PFSK-1 (cell line): ENCODE results near the gene TRIP4.

Experiments
- FOXP2 ChIP-seq: optimal IDR thresholded peaks from 2 replicates; pipeline ENCODE3; 2011; ENCODE audit warnings: borderline replicate concordance, control low read depth, inconsistent platforms; ENCODE audit not compliant: insufficient read depth; ENCODE audit errors: extremely low read length, extremely low read depth
- POLR2AphosphoS5 ChIP-seq: IDR thresholded peaks from 2 replicates; pipeline ENCODE4 v1.6.1; 2012; ENCODE audit warnings: low read depth, mild to moderate bottlenecking, control low read depth, low read length, moderate library complexity
- SIN3A ChIP-seq: IDR thresholded peaks from 2 replicates; pipeline ENCODE4 v1.6.1; 2012; ENCODE audit warnings: mild to moderate bottlenecking, low read length, moderate library complexity, borderline replicate concordance; ENCODE audit not compliant: insufficient read depth
- TAF1 ChIP-seq: IDR thresholded peaks from 2 replicates; pipeline ENCODE4 v1.6.1; 2012; ENCODE audit warnings: low read length, control low read depth, borderline replicate concordance; ENCODE audit not compliant: insufficient read depth
- TF ChIP-seq, protein P1 (sequence below), 2 experiments: IDR thresholded peaks; 2 replicates each; pipeline versions ENCODE4 v1.6.1 to v1.8.0; 2011 to 2012; ENCODE audit warnings: low read depth in 2 of 2, low read length in 2 of 2, control low read depth in 1 of 2, inconsistent platforms in 1 of 2, mild to moderate bottlenecking in 1 of 2, moderate library complexity in 1 of 2; ENCODE audit not compliant: insufficient read depth in 1 of 2

Gene TRIP4

GRCh38 chr15:64383760-64384159 lies 3.9 kb upstream of the TRIP4 start:
- TF ChIP-seq TAF1 (no peak), SIN3A (no peak)

DNA sequence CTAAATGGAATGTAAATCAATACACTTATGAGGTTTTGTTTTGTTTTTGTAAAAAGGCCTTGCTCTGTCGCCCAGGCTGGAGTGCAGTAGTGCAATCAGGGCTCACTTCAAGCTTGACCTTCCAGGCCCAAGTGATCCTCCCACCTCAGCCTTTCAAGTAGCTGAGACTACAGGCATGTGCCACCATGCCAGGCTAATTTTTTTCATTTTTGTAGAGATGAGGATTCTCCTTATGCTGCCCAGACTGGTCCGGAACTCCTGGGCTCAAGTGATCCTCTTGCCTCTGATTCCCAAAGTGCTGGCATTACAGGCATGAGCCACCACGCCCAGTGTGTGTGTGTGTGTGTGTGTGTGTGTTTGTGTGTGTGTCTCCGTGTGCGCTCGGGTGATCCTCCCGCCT lies 1.3 kb upstream of the TRIP4 start:
- TF ChIP-seq, protein P1, sequence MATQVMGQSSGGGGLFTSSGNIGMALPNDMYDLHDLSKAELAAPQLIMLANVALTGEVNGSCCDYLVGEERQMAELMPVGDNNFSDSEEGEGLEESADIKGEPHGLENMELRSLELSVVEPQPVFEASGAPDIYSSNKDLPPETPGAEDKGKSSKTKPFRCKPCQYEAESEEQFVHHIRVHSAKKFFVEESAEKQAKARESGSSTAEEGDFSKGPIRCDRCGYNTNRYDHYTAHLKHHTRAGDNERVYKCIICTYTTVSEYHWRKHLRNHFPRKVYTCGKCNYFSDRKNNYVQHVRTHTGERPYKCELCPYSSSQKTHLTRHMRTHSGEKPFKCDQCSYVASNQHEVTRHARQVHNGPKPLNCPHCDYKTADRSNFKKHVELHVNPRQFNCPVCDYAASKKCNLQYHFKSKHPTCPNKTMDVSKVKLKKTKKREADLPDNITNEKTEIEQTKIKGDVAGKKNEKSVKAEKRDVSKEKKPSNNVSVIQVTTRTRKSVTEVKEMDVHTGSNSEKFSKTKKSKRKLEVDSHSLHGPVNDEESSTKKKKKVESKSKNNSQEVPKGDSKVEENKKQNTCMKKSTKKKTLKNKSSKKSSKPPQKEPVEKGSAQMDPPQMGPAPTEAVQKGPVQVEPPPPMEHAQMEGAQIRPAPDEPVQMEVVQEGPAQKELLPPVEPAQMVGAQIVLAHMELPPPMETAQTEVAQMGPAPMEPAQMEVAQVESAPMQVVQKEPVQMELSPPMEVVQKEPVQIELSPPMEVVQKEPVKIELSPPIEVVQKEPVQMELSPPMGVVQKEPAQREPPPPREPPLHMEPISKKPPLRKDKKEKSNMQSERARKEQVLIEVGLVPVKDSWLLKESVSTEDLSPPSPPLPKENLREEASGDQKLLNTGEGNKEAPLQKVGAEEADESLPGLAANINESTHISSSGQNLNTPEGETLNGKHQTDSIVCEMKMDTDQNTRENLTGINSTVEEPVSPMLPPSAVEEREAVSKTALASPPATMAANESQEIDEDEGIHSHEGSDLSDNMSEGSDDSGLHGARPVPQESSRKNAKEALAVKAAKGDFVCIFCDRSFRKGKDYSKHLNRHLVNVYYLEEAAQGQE (IDR thresholded peaks at IDR 0.05; ENCODE audit: insufficient read depth in 1 of 2, low read depth in 2 of 2, low read length in 2 of 2) = no peak
- TF ChIP-seq SIN3A (no peak), FOXP2 (no peak), POLR2AphosphoS5 (no peak), TAF1 (no peak)

GRCh38 chr15:64389036-64389435 lies 1.4 kb downstream of the TRIP4 start:
- no peak for TF ChIP-seq TAF1
- TF ChIP-seq FOXP2 = no peak
- TF ChIP-seq SIN3A = no peak
- TF ChIP-seq POLR2AphosphoS5 = no peak
- TF ChIP-seq, protein P1 (IDR thresholded peaks at IDR 0.05; ENCODE audit: insufficient read depth in 1 of 2, low read depth in 2 of 2, low read length in 2 of 2) = no peak

DNA sequence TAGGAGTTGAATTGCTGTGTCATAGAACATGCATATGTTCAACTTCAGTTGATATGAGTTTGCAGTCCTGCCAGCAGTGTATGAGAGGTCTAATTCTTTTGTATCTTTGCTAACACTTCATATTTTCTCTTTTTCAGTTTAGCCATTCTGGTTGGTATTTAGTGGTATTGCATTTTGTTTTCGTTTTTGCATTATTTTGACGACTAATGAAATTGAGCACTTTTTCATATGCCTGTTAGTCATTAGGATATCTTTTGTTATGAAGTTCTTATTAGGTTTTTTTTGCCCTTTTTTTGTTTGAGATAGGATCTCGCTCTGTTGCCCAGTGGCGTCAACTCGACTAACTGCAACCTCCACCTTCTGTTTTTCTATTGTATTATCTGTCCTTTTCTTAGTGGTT lies 9.2 kb downstream of the TRIP4 start:
- TF ChIP-seq FOXP2 (no peak), TAF1 (no peak), SIN3A (no peak), POLR2AphosphoS5 (no peak)
- TF ChIP-seq, protein P1 (IDR thresholded peaks at IDR 0.05; ENCODE audit: insufficient read depth in 1 of 2, low read depth in 2 of 2, low read length in 2 of 2) = no peak

DNA sequence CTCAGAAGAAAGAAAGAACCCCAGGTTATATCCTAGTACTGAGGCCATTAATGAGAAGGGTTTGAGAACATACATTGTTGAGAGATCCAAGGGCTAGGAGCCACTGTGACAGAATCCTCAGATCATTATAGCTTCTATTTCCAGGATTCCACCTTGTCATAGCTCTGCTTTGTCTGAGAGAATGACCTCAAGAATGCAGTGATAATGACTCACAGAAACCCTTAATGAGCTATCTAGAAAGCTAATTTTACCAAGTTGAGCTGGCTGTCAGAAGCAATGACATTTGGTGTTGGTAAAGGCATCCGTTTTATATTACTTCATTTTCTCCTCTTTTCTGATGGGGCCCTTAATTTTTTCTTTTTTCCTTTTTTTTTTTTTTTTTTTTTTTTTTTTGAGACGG lies 10.9 kb downstream of the TRIP4 start:
- TF ChIP-seq TAF1 (no peak), FOXP2 (no peak), POLR2AphosphoS5 (no peak), SIN3A (no peak)
- TF ChIP-seq, protein P1 (IDR thresholded peaks at IDR 0.05; ENCODE audit: insufficient read depth in 1 of 2, low read depth in 2 of 2, low read length in 2 of 2) = no peak
